ENCODE data around the gene TPM2.
"Not testable (repeated sequence)": the region's sequence is repeated elsewhere in the genome, so short reads cannot be mapped to it uniquely, and the experiment has no call there.

TPM2 gene

DNA sequence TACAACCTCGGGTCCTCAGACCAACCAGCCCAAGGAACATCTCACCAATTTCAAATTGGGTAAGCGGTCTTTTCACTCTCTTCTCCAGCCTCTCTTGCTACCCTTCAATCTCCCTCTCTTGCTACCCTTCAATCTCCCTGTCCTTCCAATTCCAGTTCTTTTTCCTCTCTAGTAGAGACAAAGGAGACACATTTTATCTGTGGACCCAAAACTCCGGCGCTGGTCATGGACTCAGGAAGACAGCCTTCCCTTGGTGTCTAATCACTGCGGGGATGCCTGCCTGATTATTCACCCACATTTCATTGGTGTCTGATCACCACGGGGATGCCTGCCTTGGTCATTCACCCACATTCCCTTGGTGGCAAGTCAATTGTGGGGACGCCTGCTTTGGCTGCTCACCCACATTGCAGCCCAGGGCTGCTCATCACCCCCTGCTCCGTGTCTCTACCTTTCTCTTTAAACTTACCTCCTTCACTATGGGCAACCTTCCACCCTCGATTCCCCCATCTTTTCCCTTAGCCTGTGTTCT is 52.2 kb downstream of the TPM2 start:
- in situ Hi-C loops (cut with MboI; ENCODE audit: low sequenced_read_pairs), result not testable (repeated sequence)

GRCh38 chr9:35636877-35637246 is 52.9 kb downstream of the TPM2 start:
- in situ Hi-C loops (cut with MboI; ENCODE audit: low sequenced_read_pairs), result not testable (repeated sequence)

GRCh38 chr9:35636135-35636876 is 53.4 kb downstream of the TPM2 start:
- in situ Hi-C loops (cut with MboI; ENCODE audit: low sequenced_read_pairs), result no loop called here

DNA sequence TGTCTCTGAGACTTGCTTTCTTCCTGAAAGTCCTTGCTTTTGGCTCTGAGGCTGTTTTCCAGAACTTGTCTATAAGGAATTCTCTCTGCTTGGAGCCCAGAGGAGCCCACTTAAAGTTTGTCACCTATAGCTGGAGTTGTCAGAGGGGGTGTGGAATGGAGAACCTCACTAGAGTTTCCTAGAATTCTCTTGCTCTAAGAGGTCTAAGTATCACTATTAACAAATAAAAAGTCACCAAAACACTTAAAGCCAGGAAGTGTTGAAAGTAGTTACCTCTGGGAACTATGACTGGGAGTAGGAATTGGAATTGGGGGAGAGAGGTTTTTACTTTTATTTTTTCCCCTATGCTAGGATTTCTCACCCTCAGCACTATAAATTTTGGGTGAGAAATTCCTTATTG is 54.0 kb downstream of the TPM2 start:
- in situ Hi-C loops (cut with MboI; ENCODE audit: low sequenced_read_pairs), result no loop called here

Measured in HL-60/S4 treated with phorbol 12-myristate 13-acetate at 8.2 ng/mL for 4 days and 3 days (cell line).